HEK293T (cell line): ENCODE results near the gene SPTLC2.

Experiments used
- BHLHE40 ChIP-seq: fragments of 450-650 bp; IDR thresholded peaks from 2 replicates; pipeline ENCODE4 v1.6.1; 2016; ENCODE audit warnings: mild to moderate bottlenecking, moderate library complexity, borderline replicate concordance
- ELF4 ChIP-seq: fragments of 450-650 bp; IDR thresholded peaks from 2 replicates; pipeline ENCODE4 v1.6.1; 2017; ENCODE audit warnings: antibody characterized with exemption
- FOXM1 ChIP-seq: fragments of 450-650 bp; IDR thresholded peaks from 2 replicates; pipeline ENCODE4 v1.6.1; 2017; ENCODE audit warnings: mild to moderate bottlenecking, borderline replicate concordance
- HDGF ChIP-seq: fragments of 450-650 bp; IDR thresholded peaks from 2 replicates; pipeline ENCODE4 v1.6.1; 2017; ENCODE audit warnings: antibody characterized with exemption, borderline replicate concordance
- LEF1 ChIP-seq: fragments of 450-650 bp; IDR thresholded peaks from 2 replicates; pipeline ENCODE4 v1.6.1; 2017; ENCODE audit warnings: mild to moderate bottlenecking, borderline replicate concordance
- SP1 ChIP-seq: fragments of 450-650 bp; IDR thresholded peaks from 2 replicates; pipeline ENCODE4 v1.6.1; 2017
- SUZ12 ChIP-seq: fragments of 450-650 bp; IDR thresholded peaks from 2 replicates; pipeline ENCODE4 v1.6.1; 2016; ENCODE audit warnings: mild to moderate bottlenecking
- ZNF384 ChIP-seq: fragments of 450-650 bp; IDR thresholded peaks from 2 replicates; pipeline ENCODE4 v1.6.1; 2016

DNA sequence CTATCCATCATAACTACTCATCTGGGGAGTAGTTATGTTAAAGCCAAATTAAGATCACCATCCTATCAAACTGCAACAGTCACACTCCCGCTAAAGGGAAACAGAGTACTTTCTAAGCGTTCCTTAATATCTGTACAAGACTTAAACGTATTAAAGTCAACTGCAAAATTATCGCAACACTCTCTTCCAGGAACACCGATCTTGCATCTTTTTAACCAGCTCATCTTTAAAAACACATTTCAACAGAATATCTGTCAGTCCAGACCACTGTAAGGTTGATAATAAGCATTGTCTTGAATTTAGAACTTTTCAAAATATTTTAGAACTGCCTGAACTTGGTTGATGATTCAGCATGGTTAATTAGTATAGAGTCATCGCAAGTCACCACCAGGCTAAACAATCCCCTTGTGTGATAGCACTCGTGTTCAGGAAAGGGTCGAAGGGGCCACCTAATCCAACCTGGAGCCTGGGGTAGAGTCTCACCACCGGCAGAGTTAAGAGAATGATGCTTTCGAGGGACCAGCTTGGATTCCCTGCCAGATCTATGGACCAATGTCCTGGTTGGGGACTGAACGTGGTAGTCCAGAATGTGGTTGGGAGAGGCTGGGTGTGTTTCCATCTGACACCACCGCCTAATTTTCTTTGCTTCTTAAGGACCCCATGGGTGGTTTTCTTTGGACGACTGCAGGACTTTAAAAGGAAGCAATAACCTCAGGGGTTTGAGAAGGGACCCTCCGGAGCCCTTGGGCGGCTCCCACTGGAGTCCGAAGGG, 890 bp downstream of the SPTLC2 start:
- no peak for TF ChIP-seq ELF4
- TF ChIP-seq ZNF384, result no peak
- no peak for TF ChIP-seq FOXM1
- TF ChIP-seq HDGF, result no peak
- TF ChIP-seq BHLHE40, result no peak
- no peak for TF ChIP-seq SP1
- no peak for TF ChIP-seq LEF1
- TF ChIP-seq SUZ12, result no peak
